ENCODE results near the gene MS4A15. TPM values are rescaled to one million over a fixed set of nuclear protein-coding genes. Genes with fewer than 3 reads are reported as not detected.

The MS4A15 gene
- total RNA-seq, 1 donor from 2014 or later, result not detected

DNA sequence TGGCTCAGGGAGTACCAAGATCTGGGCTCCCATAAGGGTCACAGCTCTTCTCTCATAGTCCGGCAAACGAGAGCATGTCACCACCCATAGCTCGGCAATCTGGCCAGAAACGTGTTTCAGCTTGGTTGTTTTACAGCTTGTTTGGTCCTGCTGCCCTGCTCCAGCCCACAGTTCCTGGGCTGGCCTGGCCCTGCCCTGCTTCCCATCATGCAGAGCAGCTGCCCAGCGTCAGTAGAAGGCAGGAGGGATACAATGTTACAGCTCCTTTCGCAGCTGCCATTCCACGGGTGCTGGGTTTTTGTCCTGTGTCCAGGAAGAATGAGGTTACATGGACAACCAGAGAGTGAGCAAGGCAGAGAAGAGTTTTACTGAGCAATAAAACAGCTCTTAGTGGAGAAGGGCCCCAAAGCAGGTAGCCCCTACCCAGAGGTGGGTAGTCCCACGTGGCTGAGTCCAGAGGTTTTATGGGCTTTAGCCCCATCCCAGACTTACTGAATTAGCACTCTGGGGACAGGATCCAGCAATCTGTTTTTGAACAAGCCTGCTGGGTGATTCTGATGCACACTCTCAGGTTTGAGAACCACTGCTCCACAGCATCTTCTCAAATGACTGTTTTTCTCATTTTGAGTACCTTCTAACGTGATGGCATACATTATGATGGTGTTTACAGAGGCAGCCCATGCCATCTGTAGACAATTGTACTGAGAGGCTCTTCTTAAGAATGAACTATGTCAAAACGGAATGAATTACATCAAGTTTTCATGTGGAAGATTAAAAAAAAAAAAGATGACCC, 37.9 kb upstream of the MS4A15 start:
- Mint-ChIP-seq H3K27me3 (ENCODE audit: low read depth) (peaks cover 18% of the 10 kb centered on the region), H3K9me3 (peaks cover 3% of the 10 kb centered on the region), H3K4me1 (no peaks in the 10 kb centered on the region), H3K27ac (ENCODE audit: unreplicated experiment) (no peak overlapping the region), H3K36me3 (ENCODE audit: low read depth) (no peaks in the 10 kb centered on the region), H3K4me3 (no peak overlapping the region)
- no peak for DNase-seq (ENCODE audit: low read depth, low spot score)
- TF ChIP-seq, protein P1, sequence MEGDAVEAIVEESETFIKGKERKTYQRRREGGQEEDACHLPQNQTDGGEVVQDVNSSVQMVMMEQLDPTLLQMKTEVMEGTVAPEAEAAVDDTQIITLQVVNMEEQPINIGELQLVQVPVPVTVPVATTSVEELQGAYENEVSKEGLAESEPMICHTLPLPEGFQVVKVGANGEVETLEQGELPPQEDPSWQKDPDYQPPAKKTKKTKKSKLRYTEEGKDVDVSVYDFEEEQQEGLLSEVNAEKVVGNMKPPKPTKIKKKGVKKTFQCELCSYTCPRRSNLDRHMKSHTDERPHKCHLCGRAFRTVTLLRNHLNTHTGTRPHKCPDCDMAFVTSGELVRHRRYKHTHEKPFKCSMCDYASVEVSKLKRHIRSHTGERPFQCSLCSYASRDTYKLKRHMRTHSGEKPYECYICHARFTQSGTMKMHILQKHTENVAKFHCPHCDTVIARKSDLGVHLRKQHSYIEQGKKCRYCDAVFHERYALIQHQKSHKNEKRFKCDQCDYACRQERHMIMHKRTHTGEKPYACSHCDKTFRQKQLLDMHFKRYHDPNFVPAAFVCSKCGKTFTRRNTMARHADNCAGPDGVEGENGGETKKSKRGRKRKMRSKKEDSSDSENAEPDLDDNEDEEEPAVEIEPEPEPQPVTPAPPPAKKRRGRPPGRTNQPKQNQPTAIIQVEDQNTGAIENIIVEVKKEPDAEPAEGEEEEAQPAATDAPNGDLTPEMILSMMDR (conservative IDR thresholded peaks at IDR 0.05), result no peak

DNA sequence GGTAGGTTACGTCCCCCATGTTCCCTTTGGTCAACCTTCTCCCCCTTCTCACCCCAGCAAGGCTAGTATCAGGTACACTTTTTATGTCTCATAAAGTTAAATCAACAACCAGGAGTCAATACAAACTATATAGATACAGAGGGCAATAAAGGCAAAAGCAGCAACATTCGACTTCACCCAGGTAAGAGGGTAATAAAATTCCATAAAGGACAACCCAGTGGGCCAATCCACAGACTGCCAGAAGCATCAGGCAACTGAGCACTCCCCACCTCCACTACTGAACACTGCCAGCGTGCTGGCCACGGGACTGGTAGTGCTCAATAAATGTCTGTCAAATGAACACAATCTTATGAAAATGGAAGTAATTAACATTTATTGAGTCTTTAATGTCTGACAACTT, 37.3 kb upstream of the MS4A15 start:
- Mint-ChIP-seq H3K4me1 (no peaks in the 10 kb centered on the region), H3K27me3 (ENCODE audit: low read depth) (peaks cover 23% of the 10 kb centered on the region), H3K9me3 (peaks cover 3% of the 10 kb centered on the region), H3K27ac (ENCODE audit: unreplicated experiment) (no peak overlapping the region), H3K4me3 (no peak overlapping the region), H3K36me3 (ENCODE audit: low read depth) (no peaks in the 10 kb centered on the region)
- DNase-seq (ENCODE audit: low read depth, low spot score), result no peak
- TF ChIP-seq, protein P1 (conservative IDR thresholded peaks at IDR 0.05), result no peak

DNA sequence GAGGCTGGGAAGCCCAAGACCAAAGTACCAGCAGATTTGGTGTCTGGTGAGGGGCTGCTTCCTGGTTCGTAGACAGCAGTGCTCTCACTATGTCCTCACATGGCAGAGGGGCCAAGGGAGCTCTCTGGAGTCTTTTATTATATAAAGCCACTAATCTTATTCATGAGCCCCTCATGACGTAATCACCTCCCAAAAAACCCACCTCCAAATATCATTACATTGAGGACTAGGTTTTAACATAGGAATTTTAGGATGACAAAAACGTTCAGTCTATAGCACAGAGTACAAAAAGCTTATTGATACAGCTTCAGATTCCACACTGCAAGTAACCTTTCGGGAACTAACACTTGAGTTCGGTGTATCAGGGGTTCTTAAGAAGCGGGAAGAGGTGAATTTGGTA, 36.2 kb upstream of the MS4A15 start:
- H3K27ac Mint-ChIP-seq (ENCODE audit: unreplicated experiment), result no peak overlapping the region
- no peak for DNase-seq (ENCODE audit: low read depth, low spot score)
- H3K4me3 Mint-ChIP-seq, result no peak overlapping the region
- peaks cover 25% of the 10 kb centered on the region for H3K27me3 Mint-ChIP-seq (ENCODE audit: low read depth)
- H3K4me1 Mint-ChIP-seq, result no peaks in the 10 kb centered on the region
- TF ChIP-seq, protein P1 (conservative IDR thresholded peaks at IDR 0.05), result no peak
- H3K9me3 Mint-ChIP-seq, result peaks cover 3% of the 10 kb centered on the region
- H3K36me3 Mint-ChIP-seq (ENCODE audit: low read depth), result no peaks in the 10 kb centered on the region

DNA sequence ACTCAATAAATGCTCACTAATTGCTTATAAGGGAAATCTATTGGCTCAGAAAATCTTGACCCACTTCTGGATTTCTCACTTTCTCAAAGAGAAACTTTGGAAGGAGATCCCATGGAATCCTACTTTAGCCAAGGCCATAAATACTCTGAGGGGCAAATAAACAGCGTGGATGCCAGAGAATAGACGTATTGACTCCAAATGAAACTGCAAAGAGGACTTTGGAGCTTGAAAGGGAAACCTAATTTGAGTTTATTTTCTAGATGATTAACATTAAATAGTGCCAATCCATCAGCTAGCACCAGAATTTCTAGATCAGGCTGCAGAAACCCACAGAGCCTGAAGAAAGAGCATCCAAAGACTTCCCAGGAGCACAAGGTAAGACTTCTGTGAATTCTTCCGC, 32.2 kb upstream of the MS4A15 start, which contains the start of gene MS4A18:
MS4A18 (plus strand) TSS at position 301 of the 400 bp plus-strand sequence.
- TF ChIP-seq, protein P1 (conservative IDR thresholded peaks at IDR 0.05), result no peak
- no peaks in the 10 kb centered on the region for H3K36me3 Mint-ChIP-seq (ENCODE audit: low read depth)

DNA sequence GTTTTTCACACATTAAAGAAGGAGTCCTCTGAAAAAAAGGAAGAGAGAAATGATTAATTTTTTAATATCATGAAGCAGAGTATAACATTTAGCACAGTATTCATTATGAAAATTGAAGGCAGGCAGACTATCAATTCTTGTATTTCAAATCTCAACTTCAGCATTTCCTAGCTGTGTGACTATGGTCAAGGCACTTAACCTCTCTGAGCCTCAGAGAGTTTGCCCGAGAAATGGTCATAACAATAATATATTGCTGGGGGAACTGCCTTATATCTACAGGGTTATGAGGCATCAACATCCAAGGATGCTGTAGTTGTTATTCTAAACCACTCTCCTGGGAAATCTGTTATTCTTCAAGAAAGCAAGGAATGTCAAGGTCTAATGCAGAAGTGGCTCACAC, 31.1 kb upstream of the MS4A15 start:
- H3K27ac Mint-ChIP-seq (ENCODE audit: unreplicated experiment), result no peak overlapping the region
- TF ChIP-seq, protein P1 (conservative IDR thresholded peaks at IDR 0.05), result no peak
- no peaks in the 10 kb centered on the region for H3K36me3 Mint-ChIP-seq (ENCODE audit: low read depth)

More for the DNA sequence above, 32.2 kb upstream of the MS4A15 start, which contains the start of gene MS4A18:
- H3K27me3 Mint-ChIP-seq (ENCODE audit: low read depth), result peaks cover 37% of the 10 kb centered on the region
- H3K4me3 Mint-ChIP-seq, result no peak within 1 kb of the TSS
- H3K9me3 Mint-ChIP-seq, result no peaks in the 10 kb centered on the region
- DNase-seq (ENCODE audit: low read depth, low spot score), result no peak
- no peaks in the 10 kb centered on the region for H3K4me1 Mint-ChIP-seq
- H3K27ac Mint-ChIP-seq (ENCODE audit: unreplicated experiment), result no peak within 1 kb of the TSS

More for the DNA sequence above, 31.1 kb upstream of the MS4A15 start:
- DNase-seq (ENCODE audit: low read depth, low spot score), result no peak
- H3K27me3 Mint-ChIP-seq (ENCODE audit: low read depth), result peaks cover 42% of the 10 kb centered on the region
- no peaks in the 10 kb centered on the region for H3K9me3 Mint-ChIP-seq
- no peaks in the 10 kb centered on the region for H3K4me1 Mint-ChIP-seq
- no peak overlapping the region for H3K4me3 Mint-ChIP-seq

Measured in neural crest cell (in vitro differentiated cells).